ENCODE results near the gene PDPR.
A peak's percentile ranks its signal among the peaks of the same experiment; 100 is the strongest.

- TF ChIP-seq, protein P1, sequence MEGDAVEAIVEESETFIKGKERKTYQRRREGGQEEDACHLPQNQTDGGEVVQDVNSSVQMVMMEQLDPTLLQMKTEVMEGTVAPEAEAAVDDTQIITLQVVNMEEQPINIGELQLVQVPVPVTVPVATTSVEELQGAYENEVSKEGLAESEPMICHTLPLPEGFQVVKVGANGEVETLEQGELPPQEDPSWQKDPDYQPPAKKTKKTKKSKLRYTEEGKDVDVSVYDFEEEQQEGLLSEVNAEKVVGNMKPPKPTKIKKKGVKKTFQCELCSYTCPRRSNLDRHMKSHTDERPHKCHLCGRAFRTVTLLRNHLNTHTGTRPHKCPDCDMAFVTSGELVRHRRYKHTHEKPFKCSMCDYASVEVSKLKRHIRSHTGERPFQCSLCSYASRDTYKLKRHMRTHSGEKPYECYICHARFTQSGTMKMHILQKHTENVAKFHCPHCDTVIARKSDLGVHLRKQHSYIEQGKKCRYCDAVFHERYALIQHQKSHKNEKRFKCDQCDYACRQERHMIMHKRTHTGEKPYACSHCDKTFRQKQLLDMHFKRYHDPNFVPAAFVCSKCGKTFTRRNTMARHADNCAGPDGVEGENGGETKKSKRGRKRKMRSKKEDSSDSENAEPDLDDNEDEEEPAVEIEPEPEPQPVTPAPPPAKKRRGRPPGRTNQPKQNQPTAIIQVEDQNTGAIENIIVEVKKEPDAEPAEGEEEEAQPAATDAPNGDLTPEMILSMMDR (IDR thresholded peaks at IDR 0.05): peak in 1 of 6 experiments; percentile 14
- no peak for TF ChIP-seq POLR2A (IDR thresholded peaks at IDR 0.05)
Observed at GRCh38 chr16:70151391-70151790, 37.3 kb downstream of the PDPR start.

Measured in thyroid gland (tissue), 4 donors.